ENCODE results near the gene ANKRD65.
"Not testable (repeated sequence)": the region's sequence is repeated elsewhere in the genome, so short reads cannot be mapped to it uniquely, and the experiment has no call there.

The ANKRD65 gene

DNA sequence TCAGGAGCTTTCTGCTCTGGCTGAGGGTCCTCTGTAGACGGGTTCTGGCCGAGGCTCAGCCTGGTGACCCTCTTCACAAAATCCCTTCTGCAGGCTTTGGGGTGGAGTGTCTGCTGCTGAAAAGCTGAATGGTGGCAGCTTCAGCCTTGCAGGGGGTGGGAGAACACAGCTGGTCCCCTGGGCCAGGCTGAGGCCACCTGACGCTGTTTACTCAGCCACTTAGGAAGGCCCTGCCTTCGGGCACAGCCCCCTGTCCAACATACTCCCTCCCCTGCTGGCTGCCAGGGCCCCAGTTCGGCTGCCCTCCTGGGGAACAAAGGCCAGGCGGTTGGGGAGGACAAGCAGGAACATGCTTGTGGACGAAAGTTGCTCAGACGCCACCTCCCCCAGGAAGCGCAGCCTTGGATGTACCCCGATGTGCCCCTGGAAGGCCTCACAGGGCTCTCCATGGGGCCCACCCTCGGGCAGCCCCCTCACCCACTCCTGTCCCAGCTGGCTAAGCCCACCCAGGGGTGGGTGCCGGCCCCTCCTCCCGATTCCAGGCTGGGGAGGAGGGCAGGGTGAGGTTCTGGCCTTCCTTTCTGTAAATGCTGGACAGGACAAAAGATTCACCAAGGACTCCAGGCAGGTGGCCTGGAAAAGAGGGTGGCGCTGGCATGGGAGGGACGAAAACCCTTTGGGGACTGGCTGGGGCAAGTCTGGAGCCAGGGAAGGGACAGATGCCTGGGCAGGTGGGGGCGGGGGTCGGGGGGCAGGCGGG lies at the start of gene ANKRD65:
ANKRD65 (minus strand) TSS at position 130 of the 760 bp plus-strand sequence. CDS start 271 bp downstream, outside the sequence.
- no peak for DNase-seq (ENCODE audit: low read depth)

DNA sequence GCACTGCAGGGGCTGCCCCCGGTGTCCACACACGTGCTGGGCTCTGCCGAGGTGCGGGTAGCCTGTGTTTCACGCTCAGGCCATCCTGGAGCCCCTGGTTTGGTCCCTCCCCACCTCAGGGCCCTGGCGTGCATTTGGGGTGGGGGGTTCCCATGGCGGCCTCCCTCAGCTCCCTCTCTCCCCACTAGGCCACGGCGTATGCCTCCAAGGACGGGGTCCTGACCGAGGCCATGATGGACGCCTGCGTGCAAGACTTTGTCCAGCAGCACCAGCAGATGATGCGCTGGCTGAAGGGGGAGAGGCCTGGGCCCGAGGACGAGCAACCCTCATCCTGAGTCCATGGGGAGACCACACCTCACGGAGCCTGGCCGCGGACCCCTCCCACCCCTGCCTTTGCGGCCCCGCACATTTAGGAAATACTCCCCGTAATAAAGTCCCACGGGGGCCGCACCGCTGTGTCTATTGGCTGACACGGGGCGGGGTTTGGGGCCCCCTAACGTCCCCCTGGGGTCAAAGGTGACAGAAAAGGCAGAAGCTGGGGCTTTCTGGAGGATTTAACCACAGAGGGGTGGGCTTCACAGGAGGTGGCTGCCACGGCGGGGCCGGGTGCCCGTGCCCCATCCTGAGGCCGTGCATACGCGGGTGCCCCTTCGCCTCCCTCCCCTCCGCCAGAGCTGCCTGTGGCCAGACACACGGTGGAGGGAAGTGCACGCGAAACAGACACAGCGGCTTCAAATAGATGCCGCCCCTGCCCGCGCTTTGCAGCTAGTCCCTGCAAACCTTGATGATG lies 47.3 kb upstream of the ANKRD65 start:
- not testable (repeated sequence) for DNase-seq (ENCODE audit: low read depth)

DNA sequence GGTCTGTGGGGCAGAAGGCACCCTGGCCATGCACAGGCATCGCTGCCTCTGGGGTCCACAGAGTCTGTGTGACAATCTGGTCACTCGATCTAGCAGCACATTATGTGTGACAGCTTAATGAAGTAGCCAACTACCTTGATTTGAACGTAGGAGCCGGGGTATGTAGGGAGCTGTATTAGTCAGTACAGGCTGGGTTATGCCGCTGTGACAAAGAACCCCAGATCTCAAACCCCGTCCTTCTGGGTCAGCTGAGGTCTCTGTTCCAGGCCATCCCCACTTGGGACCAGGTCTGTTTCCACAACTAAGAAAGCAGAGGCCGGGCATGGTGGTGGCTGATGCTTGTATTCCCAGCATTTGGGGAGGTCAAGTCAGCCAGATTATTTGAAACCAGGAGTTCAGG lies 42.2 kb upstream of the ANKRD65 start:
- DNase-seq (ENCODE audit: low read depth) = no peak

DNA sequence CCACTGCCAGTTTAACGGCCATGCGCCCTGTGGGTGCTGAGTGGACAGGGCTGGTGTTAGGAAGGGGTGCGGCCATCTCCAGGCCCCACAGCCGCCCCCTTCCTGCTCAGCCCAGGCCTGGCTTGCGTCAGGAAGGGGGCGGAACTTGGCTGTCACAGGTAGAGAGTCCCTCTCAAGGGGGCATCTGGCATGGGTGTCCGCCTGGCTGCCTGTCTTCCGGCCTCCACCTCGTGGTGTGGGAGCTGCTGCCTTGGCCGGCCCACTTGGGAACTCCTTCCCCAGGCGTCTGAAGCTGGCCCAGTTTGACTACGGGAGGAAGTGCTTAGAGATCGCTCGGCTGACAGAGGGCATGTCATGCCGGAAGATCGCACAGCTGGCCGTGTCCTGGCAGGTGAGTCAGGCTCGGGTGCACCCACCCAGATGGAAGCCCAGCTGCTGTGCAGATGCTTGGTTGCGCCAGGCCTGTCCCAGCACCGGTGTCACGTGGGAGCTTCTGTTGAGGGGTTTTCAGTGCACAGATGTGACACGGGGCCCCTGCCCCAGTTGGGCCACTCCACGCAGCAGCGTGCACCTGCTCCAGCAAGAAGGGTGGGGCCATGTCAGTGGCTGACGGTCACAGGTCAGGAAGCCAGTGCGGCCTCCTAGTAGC lies 41.4 kb upstream of the ANKRD65 start:
- DNase-seq (ENCODE audit: low read depth) = no peak

DNA sequence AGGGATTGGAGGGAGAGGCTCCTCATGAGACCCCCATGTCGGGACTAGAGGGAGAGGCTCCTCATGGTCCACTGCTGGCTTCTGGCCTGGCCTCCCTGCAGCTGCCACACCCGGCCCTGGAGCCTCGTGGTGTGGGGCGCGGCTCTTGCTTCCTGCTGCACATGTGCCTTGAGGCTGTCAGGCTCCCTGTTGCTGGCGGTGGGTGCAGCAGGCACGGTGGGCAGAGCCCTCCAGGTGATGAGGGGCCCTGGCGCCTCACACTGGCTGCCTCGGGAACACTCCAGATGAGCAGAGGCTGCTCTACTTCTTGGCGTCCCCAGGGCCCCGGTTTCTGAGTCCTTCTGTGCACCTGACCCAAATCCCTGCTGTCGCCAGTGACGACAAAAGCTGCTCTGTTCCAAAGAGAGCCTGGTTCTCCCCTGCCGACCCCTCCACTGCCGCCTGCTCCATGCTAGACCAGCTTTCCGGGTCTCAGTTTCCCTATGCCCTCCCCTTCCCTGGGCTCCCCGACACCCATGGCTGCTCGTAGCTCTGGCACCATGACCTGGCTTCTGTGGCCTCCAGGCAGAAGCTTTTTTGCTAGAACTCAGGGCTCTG lies 40.7 kb upstream of the ANKRD65 start:
- no peak for DNase-seq (ENCODE audit: low read depth)

DNA sequence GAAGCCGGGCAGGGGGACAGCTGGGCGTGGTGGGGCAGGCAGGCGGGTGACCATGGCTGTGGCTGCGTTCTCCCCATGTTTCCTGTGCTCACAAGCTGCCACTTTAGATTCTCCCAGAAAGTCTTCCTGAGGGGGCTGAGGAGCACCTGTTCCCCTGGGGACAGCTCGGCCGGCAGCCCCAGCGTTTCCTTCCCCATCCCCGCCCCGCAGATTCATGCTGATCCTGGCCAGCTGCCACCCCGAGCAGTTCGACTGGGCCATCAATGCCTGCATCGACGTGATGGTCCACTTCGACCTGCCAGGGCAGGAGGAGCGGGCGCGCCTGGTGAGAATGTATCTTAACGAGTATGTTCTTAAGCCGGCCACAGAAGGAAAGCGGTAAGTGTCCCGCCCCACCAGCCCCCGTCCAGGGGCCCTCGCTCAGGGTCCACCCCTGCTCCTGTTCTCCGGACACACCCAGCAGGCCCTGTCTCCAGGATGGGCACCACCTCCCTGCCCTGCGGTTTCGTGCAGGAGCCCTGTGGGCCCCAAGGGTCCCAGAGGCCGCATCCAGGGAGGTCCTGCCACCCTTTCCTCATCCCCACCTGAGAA lies 39.6 kb upstream of the ANKRD65 start:
- DNase-seq (ENCODE audit: low read depth) = no peak

DNA sequence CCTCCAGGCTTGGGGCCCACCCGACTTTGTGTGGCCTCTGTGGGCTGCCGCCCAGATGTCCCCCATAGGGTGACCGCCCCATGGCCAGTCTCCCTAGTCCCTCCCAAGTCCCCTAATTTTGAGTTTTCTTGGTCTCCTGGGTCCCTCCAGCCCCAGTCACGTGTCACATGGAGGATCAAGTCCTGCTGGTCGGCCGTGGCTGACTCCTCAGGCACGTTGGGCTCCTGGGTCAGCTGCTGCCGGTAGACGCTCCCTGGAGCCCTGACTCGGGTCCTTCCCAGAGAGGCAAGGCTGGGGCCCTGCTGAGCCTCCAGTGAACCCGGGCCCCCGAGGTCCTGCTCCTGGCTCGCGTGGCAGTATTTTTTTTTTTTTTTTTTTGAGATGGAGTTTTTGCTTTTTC lies 38.6 kb upstream of the ANKRD65 start:
- DNase-seq (ENCODE audit: low read depth) = not testable (repeated sequence)

DNA sequence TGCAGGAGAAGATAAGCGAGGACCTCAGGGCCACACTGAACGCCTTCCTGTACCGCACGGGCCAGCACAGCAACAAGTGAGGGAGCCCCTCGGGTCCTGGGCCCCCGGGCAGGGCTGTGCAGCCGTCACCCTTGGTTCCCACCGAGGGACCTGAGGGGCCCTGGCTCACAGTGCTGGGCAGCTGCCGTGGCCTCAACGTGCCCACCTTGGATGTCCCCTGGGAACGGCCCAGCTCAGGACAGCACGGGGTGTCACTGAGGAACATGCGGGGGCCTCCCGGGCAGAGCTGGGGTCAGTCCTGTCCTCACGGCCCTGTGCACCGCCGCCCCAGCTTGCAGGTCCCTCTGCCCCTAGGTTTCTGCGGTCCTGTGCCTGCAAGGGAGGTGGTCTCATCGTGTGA lies 38.1 kb upstream of the ANKRD65 start:
- not testable (repeated sequence) for DNase-seq (ENCODE audit: low read depth)

DNA sequence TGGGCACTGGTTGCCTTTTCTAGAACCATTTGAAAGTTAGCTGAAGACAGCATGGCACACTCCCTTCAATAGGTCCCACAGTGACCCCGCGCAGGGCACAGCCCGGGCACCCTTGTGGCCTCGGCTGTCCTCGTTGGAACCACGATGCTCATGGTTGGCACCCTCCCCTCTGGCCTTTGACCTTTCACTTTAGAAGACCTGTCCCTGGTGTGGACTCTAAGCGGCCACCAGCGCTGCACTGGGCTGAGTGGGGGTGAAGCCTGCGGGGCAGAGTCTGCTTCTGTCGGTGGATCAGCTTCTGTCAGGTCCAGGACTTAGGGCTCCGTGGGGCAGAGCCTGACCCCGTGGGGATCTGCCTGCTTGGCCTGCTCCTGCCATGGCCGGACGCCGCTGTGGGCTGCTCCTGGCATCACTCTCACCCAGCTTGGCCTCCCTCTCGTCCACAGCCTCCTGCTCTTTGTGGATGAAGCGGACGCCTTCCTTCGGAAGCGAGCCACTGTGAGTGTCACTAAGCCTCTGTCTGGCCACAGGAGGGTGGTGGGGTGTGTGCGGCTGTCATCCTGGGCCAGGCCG lies 35.7 kb upstream of the ANKRD65 start:
- not testable (repeated sequence) for DNase-seq (ENCODE audit: low read depth)

DNA sequence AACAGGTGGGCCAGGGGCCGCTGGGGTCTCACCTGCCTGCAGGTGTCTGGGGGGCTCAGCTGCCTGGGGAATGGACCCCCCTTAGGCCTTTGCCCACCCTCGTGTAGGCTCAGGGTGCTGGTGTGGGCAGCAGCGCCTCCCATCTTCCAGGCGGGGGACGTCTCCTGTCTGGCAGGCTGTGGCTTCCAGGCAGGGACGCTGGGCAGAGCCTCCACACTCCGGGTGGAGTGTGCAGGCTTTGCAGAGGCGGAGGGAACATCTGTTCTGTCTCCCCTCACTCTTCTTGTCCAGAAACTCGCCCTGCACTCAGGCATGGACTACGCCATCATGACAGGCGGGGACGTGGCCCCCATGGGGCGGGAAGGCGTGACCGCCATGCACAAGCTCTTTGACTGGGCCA lies 34.9 kb upstream of the ANKRD65 start:
- not testable (repeated sequence) for DNase-seq (ENCODE audit: low read depth)

DNA sequence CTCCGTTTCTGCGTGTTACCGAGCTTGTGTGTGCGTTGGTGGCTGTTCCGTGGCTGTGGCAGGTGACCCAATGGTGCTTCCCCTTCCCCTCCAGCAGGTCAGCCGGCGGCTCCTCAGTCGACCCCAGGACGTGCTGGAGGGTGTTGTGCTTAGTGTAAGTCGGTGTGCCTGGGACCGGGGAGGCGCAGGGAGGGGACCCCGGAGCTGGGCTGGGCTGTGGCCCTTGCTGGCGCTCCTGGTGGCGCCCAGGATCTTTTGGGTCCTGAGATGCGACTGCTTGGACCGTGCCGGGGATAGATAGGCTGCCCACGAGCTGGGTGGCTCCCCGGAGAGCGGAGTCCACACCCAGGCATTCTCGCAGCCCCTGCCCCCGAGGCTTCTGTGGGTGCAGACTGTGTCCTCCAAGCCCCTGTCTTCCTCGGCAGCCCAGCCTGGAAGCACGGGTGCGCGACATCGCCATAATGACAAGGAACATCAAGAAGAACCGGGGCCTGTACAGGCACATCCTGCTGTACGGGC lies 34.3 kb upstream of the ANKRD65 start:
- no peak for DNase-seq (ENCODE audit: low read depth)

DNA sequence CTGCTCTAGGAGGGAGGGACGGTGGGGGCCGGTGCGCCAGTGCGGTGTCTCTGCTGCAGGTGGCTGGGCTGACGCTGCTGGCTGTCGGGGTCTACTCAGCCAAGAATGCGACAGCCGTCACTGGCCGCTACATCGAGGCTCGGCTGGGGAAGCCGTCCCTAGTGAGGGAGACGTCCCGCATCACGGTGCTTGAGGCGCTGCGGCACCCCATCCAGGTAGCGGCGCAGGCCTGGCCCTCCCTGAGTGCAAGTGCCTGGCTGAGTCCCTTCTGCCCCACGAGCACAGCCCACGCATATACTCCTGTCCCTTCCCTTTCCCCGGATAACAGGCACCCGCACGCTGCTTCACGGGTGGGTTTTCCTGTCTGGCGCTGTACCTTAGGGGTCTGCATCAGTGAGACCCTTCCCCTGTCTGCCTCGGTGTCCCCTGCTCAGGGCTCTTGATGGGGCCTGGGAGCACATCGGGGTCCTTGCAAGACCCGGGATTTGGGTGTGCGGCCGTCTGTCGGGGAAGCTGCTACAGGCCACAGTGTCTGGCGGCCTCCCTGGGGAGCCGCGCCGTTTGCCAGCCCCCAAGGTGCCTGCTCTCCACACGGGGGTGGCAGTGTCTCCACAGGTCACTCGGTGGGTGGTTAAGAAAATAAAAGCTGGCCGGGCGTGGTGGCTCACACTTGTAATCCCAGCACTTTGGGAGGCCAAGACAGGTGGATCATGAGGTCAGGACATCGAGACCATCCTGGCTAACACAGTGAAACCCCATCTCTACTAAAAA lies 33.4 kb upstream of the ANKRD65 start:
- DNase-seq (ENCODE audit: low read depth) = not testable (repeated sequence)

DNA sequence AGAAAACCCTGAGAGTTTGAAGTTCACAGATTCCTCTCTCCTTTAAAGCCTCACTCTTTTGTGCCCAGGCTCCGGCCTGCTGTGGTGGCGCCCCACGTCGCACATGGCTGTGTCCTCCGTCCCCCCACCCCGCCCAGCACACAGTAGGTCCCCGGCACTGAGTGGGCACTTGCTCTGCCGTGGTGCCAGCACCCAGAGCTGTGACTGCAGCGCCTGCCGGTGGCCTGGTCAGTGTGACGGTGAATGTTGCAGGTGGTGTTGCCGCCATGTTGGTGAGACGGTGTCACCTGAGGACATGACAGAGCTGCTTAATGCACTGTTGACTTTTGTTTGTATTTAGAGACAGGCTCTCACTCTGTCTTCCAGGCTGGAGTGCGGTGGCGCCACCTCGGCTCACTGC lies 31.8 kb upstream of the ANKRD65 start:
- no peak for DNase-seq (ENCODE audit: low read depth)

DNA sequence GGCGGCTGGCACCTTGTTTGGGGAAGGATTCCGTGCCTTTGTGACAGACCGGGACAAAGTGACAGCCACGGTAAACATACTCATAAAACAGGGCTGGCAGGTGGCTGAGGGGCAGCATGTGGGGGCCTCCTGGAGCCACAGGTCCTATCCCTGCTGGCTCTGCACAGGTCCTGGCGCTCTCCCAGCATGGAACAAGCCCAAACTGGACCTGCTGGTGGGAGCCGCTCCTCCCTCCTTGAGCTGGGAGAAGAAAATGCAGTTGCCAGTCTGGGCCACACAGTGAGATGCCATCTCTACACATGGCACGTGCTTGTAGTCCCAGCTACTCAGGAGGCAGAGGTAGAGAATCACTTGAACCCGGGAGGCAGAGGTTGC lies 31.3 kb upstream of the ANKRD65 start:
- not testable (repeated sequence) for DNase-seq (ENCODE audit: low read depth)

DNA sequence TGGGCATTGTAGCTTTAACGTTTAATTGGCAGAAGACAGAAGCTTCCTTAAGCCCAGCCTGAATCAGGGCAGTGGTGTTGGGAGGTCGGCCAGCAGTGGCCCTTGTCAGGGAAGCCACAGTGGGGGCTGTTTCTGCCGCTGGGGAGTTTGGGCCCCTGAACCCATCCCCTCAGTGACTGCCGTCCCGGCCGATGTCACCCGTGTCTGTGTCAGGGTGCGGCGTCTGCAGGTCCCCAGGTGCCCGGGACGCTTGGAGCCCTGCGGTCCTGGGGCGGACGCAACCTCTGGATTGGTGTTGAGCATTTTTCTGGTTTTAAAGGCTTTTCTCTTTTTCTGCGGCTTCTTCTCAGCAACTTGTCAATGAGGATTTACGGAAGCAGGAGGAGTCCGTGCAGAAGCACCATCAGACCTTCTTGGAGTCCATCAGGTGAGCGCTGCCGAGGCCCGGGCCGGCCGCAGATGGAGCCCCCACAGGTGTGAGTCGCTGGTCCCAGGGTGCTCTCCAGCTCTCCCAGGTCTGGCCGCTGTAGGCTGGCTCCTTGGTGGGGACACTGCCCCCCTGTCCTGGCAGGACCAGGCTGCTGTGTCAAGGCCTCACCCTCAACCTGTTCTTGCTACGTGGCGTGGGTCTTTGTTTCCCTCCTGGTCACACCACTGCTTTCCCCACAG lies 30.8 kb upstream of the ANKRD65 start:
- DNase-seq (ENCODE audit: low read depth) = no peak

DNA sequence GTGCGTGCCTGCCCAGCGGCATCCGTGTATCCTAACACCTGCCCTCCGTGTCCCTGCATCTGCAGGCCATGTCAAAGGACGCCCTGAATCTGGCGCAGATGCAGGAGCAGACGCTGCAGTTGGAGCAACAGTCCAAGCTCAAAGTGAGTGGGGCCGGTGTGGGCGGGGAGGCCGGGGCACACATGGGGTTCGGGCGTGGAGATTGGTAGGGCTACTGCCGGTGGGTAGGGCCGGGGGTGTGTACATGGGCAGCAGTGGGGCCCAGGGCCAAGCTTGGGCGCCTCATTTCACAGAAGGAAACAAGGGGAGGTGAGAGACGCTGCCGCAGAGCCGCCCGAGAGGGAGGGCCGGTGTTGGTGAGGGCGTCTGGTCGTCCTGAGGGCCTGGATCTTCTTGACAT lies 29.5 kb upstream of the ANKRD65 start:
- DNase-seq (ENCODE audit: low read depth) = not testable (repeated sequence)

DNA sequence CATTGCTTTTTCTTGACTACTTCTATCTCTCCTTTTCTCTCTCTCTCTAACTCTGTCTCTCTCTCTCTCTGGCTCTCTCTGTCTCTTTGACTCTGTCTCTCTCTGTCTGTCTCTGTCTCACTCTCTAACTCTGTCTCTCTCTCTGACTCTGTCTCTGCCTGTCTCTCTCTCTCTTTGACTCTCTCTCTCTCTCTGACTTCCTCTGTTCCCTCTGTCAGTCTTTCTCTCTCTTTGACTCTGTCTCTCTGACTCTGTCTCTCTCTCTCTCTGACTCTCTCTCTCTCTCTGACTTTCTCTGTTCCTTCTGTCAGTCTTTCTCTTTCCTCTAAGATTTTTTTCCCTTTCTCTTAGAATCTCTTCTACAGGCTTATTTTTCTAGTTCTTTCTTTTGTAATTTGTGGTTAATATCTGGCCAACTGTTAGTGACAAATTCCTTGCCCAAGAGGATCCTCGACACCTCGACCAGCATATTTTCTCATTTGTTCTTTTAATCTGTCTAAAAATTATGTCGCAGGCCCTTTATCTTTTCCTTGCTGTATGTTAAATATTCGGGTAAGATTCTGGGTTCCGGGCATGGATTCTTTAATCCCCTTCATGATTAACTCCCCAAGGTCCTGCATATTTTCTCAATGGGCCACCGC lies 28.1 kb upstream of the ANKRD65 start, which contains the start of gene ATAD3C:
ATAD3C (plus strand) TSS at position 591 of the 641 bp plus-strand sequence. CDS start 995 bp downstream, outside the sequence.
- DNase-seq (ENCODE audit: low read depth) = no peak

DNA sequence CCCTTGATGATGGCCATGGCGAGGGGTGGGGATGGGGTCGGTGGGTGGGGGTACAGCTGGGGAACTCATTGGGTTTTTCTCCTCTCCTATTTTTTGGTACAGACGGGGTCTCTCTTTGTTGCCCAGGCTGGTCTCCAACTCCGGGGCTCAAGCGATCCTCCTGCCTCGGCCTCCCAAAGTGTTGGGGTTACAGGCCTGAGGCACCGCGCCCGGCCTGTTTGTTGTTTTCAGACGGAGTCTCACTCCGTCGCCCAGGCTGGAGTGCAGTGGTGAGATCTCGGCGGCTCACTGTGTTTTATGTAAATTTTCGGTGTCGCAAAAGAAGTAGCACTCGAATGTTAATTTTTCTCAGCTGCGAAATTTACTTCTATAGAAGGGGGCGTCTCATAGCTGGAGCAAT lies 25.6 kb upstream of the ANKRD65 start:
- not testable (repeated sequence) for DNase-seq (ENCODE audit: low read depth)

DNA sequence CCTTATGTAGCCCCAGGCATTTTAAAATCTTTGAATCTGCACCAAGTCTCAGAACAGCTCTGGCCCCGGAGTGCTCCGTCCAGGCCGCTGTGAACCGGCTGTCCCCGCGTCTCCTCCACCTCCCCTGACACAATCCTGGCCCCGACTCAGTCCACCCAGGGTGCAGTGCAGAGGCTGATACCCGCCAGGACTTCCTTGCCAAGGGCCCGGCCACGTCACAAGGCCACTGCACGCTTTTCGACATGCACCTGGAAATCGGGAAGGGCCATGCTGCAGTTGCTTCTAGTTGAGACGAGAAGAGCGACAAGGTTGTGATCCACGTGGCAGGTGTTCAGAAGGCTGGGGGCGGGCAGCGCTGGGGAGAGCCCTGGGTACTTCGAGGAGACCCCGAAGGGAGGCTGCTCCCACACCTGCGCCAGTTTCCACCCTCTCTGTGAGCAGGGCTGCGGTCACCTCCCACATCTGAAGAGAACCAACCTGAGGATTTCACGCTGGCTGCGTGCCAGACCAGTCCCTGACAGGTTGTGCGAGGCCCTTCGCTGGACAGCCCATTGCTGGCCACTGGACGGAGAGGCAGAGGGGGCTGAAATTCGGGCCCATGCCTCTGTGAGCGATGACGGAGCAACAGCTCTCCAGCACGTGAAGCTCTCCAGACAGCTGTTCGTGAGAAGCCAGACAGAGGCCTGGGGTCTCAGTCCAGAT lies 21.1 kb upstream of the ANKRD65 start:
- no peak for DNase-seq (ENCODE audit: low read depth)
